HG02938 (cell line): ENCODE measurements around the gene SERP2.

Source experiments
- ATAC-seq: cut with Tn5 transposase; IDR thresholded peaks from one replicate; pipeline ENCODE4 v1.9.1; 2021; ENCODE audit warnings: mild to moderate bottlenecking, moderate library complexity; ENCODE audit not compliant: unreplicated experiment

The SERP2 gene

DNA sequence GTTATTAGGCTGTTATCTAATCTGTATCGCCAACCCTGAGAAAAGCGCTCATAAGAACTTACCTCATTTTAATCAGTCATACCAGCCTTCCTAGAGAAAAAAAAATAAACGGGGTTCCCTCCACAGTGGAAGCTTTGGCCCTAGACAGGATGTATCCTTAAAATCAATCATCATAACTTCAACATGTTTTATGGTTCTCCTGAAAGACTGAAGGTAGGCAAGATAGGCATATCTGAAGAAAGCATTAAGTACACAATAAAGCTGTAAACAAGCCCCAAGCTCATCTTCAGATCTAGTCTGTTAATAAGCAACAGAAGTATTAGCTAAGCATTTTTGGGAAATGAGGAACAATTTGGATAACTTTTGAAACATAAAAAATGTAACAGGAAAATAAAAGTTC lies 18.7 kb upstream of the SERP2 start:
- ATAC-seq, result no peak

- no peak for ATAC-seq
These were observed 18.0 kb upstream of the SERP2 start for GRCh38 chr13:44355621-44356020.

DNA sequence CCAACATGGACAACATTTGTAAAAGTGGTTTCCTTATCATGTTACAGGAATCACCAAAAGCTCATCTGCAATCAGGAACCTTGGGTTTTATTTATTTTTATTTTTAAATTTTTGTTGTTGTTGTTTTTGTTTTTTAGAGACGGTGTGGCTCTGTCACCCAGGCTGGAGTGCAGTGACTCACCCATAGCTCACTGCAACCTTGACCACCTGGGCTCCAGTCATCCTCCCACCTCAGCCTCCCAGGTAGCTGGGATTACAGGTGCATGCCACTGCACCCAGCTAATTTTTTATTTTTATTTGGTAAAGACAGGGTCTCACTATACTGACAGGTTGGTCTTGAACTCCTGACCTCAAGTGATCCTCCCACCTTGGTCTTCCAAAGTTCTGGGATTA lies 13.6 kb upstream of the SERP2 start:
- ATAC-seq, result no peak

DNA sequence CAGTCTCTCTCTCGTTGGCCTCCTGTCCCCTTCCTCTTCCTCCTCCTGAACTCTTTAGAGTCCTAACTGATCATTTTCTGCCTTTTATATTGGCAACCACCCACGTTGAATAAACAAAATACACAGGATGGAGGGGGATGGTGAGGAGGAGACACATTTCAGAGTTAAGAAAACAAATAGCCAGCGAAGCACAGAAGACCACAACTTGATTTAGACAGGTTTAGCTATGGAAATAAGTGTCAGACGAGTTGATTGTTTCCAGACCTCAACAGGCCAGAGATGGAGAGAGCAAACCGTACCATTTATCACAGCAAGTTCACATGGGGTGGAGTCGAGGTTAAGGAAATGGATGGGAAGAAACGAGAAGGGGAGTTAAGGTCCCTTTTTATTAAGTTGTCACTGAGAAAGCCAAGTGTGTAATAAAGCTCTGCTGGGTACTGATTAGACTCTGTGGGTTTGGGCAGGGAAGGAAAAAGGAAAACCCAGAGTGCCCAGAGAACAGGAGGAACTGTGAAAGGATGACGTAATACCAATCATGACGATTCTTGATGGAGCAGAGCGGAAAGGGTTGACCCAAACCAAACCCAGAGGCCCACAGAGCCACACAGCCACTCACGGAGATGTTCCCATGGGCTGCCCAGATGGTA lies 11.1 kb upstream of the SERP2 start:
- ATAC-seq, result no peak

DNA sequence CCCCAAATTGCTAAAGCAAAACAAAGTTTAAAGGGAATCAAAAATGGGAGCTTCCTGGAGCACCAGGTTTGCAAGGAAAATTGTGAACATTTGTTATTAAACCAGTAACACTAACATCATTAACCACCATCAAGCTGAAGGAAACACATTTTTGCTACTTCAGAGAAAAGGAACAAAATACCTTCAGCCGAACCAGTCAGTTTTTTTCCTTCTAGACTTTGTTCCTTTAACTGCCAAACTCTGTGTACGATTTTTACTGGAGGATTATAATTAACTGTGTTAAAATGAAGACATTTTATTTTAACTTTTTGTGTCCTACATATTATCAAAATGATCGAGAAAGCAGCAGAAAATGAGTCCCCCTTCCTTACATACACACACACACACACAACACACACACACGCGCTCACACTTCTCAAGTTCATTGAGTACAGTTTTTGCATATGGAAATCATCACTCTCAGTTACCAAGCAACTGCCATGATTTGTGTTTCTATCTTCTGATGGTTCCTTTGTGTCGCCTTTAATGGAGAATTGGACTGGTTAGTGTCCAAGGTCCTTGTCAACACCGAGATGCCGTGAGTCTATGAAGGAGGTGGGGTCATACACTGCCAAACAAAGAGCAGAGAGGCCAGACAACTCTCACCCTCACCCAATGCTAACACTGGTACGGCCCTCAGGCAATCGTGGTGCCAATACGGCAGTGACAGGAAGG lies 9.8 kb upstream of the SERP2 start:
- ATAC-seq, result no peak

DNA sequence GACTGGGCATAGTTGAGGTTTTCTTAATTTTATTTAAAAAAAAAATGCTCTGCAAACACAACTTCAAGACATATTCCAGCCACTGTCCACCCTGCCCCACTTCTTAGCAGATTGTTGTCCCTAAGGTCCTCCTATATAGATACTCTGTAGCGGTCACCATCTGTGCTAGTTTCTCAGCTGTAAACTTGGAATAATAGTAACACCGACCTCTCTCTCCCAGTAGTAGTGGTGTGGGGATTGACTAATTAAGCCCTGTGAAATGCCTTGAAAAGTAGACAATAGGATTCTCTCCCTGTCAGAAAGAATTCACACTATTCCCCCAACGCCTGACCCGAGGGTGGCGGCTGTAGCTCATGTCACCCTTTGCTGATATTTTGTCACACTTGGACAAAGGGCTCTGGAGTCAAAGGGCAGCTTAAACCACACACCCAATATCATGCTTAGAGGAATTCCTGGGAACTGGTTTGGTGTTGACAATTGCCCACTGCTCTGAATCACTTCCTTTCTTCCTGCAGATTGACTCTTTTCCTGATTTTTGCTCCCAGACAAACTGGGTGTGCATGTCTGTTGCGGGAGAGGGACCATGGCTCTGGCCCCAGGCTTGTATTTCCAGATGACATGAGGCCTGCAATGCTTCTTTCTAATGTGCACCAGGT lies 9.2 kb upstream of the SERP2 start:
- ATAC-seq, result no peak

GRCh38 chr13:44365008-44365407 lies 8.6 kb upstream of the SERP2 start:
- ATAC-seq, result no peak

DNA sequence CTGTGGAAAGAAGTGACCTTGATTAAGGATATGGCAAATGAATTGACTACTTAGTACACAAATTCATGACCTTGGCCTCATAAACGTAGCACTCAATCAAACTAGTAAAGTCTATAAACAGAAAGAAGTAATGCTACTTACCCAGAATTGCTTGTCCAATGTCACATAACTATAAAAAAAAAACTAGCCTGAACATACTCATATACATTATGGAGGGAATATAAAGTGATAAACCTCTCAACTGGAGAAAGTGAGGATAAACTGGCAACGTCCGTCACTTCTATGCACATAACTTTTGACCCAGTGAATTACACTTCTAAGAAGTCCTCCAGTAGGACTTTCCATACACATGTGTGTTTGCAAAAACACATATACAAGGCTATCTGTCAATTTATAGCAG lies 7.7 kb upstream of the SERP2 start:
- no peak for ATAC-seq

DNA sequence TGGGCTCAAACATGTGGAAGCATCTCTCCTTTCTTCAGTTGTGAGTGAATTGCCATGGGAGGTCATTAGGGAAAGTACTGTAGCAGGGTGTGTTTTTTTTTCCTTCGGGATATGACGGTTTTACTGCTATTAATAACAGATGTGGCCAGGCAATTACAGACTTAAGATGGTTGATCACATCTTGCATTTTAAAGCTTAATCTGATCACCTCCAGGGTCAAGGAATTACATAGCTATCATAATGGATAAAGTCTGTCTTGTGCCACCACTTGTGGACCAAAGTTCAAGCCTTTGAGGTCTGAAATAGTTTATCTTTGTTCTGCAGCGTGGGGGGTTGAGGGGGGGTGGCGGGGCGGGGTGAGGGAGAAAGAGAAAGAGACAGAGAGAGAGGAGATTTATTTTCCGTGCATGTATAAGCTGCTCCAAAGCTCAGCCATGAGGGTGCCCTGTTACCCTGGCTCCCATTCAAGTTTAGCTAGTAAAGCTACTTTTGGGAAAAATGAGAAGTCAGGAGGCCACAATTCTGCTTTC lies 5.5 kb upstream of the SERP2 start:
- no peak for ATAC-seq

- no peak for ATAC-seq
These were observed 4.8 kb upstream of the SERP2 start for GRCh38 chr13:44368599-44369368.

GRCh38 chr13:44371421-44371820 lies 2.2 kb upstream of the SERP2 start:
- ATAC-seq, result no peak

DNA sequence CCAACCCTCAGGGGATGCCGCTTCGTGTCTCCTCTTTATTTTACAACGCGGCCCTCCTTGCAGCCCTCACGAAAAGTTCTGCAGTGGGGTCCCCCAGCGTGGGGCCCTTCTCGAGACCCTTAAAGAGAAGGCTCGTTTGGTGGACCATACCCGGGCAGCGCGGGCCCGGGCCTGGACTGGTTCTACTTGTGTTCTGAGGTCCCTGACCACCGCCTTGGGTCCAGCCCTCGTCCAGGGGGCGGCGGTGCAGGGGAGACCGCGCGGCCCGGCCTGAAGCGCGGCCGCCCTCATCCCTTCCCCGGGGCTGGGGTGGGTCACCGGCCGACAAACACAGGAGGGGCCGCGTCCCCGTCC lies 400 bp upstream of the SERP2 start:
- ATAC-seq, result no peak

DNA sequence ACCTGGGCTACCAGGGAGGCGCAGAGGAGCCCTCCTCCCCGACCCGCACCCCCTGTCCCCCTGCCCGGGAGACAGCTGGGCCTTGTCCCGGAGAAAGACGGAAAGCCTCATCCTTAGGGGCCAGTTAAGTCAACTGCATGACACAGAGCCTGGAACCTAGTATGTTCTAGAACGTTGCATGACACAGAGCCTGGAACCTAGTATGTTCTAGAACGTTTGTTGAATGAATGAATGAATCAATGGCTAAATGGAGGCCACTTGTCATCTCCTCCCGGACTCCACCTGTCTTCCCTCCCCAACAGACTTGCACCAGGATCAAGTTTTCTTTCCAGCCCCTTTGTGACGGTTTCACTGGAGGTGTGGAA lies 706 bp downstream of the SERP2 start:
- ATAC-seq, result no peak

DNA sequence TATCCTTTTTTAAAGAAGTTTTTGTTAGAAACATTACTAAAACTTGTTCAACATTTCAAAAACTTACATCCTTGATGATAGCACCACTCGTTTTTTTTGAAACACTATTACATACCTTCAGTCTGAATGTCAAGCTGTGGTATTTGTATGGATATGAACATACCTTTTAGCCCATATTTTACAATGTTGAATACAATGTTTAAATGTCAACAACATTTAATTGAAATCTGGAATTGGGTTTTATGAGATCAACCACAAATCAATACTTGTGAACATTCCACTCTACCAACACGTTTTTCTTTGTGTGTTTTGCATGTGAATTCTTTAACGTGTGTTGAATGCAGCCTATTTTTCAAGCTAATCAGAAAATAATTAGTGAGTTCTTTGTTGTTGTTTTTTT lies 4.7 kb downstream of the SERP2 start:
- ATAC-seq, result no peak

DNA sequence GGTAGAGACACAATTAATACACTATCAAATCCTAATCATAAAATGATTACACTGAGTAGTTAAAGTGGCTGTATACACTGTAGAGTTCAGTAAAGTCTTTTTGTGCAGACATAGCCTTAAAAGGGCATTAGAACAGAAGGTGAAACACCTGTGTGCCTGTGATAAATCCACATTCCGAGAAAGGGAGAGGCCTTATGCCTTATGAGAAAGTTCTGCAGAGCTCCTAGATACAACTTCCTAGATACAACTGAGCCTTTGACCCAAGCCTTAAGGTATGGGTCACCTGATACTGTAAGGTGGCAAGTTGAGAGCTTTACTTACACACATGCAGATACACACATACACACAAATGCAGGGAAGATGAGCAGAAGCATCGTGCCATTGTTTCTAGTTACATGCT lies 6.3 kb downstream of the SERP2 start:
- no peak for ATAC-seq

DNA sequence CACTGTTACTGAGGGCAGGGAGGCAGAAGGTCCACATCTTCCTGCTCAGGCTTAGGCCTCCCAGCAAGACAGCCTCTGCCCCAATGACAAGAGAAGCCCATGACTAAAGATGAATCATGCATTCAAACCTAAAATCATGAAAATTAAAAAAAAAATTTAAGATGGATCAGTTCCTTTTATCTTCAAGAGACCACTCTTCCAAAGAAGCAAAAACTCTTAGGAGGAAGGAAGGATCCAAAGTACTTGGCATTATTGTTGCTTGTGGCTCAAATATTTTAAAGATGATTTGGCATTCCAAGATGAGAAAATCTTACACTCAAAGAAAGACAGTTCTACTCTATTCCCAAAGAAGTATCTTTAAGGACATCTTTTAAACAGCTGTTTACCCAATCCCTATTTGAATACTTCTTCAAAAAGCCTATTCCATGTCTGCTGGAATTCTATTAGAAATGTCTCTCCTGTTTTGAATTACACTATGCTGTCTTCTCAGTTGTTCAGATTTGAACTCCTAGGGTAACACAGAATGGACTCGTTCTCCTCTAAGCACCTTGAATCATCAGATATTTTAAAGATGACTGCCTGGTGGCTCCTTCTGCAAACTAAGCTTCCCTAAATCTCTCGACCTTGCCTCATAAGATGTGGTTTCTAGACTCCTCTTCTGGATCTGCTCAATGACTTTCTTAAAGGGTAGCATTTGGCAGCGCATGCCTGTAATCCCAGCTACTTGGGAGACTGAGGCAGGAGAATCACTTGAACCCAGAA lies 7.0 kb downstream of the SERP2 start:
- no peak for ATAC-seq

- no peak for ATAC-seq
These were observed 9.1 kb downstream of the SERP2 start for GRCh38 chr13:44382635-44383145.

DNA sequence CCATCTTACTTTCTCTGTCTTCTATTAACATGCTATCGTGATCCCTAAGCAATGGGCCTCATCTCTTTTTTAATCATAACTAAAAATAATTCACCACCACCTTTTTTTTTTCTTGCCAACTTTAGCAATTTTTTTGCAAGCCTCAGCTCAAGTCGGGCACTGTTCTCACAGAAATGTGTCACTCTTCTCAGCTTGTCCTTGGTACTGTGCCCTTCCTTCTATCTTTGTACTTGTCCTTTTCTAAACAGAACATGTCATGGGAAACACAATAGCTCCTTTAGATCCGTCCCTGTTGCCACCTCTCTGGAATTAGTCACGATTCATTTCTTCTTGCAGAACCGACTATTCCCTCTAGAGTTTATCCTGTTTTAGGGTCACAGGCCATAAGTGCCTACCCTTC lies 10.3 kb downstream of the SERP2 start:
- no peak for ATAC-seq

GRCh38 chr13:44384778-44385177 lies 11.2 kb downstream of the SERP2 start:
- no peak for ATAC-seq

DNA sequence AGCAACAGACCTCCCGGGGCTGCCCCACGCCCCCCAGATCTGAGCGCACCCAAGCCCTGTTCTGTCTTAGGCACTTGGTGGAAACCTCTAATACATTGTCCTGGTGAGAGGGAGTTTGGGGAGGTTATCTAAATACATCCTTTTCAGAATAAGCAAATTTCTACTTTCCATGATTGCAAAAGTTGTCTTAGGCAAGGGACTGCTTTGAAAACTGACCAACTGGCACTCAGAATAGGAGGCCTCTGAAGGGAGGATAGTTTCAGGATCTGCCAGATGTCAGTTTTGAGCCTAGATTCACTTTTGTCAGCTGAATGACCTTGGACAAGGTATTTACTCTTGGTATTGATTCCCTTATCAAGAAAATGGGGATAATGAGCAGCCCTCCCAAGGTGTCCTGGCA lies 11.8 kb downstream of the SERP2 start:
- ATAC-seq, result no peak

DNA sequence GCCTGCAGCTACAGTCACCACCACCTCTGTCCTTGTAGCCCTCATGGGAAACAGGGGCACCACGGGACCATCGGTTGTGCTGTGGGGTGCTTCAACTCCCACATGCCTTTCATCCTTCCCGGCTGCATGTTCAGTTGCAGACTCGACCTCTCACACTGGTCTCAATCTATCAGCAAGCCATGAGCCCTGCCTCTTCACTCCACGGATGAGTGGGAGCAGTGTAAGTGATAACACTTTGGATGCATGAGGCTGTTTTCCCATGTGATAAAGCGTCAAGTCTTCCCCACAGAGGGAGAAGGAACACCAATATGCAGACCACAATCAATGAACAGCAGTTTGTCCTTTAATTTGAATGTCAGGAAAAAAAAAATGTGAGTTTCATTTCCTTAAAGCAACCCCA lies 12.2 kb downstream of the SERP2 start:
- no peak for ATAC-seq
